Lung (tissue), 12 donors: ENCODE results near the gene SEC24C. TPM values are rescaled to one million over a fixed set of nuclear protein-coding genes. Genes with fewer than 3 reads are reported as not detected.

Experiments used
- ATAC-seq: fragments of 200-7000 bp; cut with Tn5 transposase; one replicate; pipeline ENCODE4 v1.9.1; 2020; ENCODE audit warnings: moderate number of reproducible peaks; ENCODE audit not compliant: insufficient read depth, low FRiP score
- DNase-seq, 3 donors: peaks; one replicate each; pipeline ENCODE4 v3.0.0-alpha.2; 2013 to 2017
- H3K27ac ChIP-seq, 2 donors: one replicate each; pipeline ENCODE4 v1.5.1; 2013; ENCODE audit warnings: mild to moderate bottlenecking in 2 of 2, moderate library complexity in 2 of 2, control low read depth in 1 of 2, inconsistent platforms in 1 of 2, low read depth in 1 of 2, low read length in 1 of 2
- H3K27me3 ChIP-seq, 3 donors: one replicate each; pipeline ENCODE4 v1.5.1; 2013; ENCODE audit warnings: low read length in 2 of 3; ENCODE audit not compliant: control insufficient read depth in 3 of 3, insufficient read depth in 3 of 3
- H3K36me3 ChIP-seq, 4 donors: one replicate each; pipeline ENCODE4 v1.5.1; 2013; ENCODE audit warnings: low read length in 4 of 4, mild to moderate bottlenecking in 1 of 4, moderate library complexity in 1 of 4; ENCODE audit not compliant: control insufficient read depth in 4 of 4, insufficient read depth in 4 of 4
- H3K4me1 ChIP-seq, 5 donors: one replicate each; pipeline ENCODE4 v1.5.1; 2013; ENCODE audit warnings: low read length in 5 of 5, mild to moderate bottlenecking in 2 of 5, moderate library complexity in 1 of 5; ENCODE audit not compliant: control insufficient read depth in 5 of 5, insufficient read depth in 5 of 5
- H3K4me3 ChIP-seq: one replicate; pipeline ENCODE4 v1.5.1; 2013; ENCODE audit warnings: mild to moderate bottlenecking, control low read depth, moderate library complexity
- H3K9ac ChIP-seq, 2 donors: one replicate each; pipeline ENCODE4 v1.5.1; 2013; ENCODE audit warnings: low read length in 2 of 2, control low read depth in 1 of 2; ENCODE audit not compliant: insufficient read depth in 1 of 2
- H3K9me3 ChIP-seq, 4 donors: one replicate each; pipeline ENCODE4 v1.5.1; 2013; ENCODE audit warnings: low read length in 3 of 4, mild to moderate bottlenecking in 1 of 4, moderate library complexity in 1 of 4; ENCODE audit not compliant: control insufficient read depth in 4 of 4, insufficient read depth in 3 of 4
- CTCF ChIP-seq: IDR thresholded peaks from 2 replicates; pipeline ENCODE4 v1.5.1; 2012; ENCODE audit warnings: mild to moderate bottlenecking; ENCODE audit errors: control extremely low read depth, extremely low read depth
- WGBS, 2 donors: extraction: QIAGEN DNeasy Blood & Tissue Kit; methylation state at CpG; one replicate each; pipeline ENCODE4 v1.1.7; 2013; 5-methylcytosine and 5-hydroxymethylcytosine counted together
- polyA plus RNA-seq, 2 donors: library from polyadenylated mRNA; stranded (reverse); fragments of 200-250 nt; gene quantifications; one replicate each; pipeline ENCODE4 v1.2.1, GENCODE V29; 2013
- total RNA-seq, 2 donors: library from RNA; depleted of rRNA in 1 of 2; stranded (reverse); fragments of >200 nt in 1 of 2; gene quantifications; one replicate each; pipeline ENCODE4 v1.2.1, GENCODE V29; 2014 to 2021
- donor health status: control.
- donor health status: control.
- donor health status: Bipolar disorder and iron deficiency.
- donor health status: healthy.
- donor health status: DM: yes; HTN: yes; CAD: no.

SEC24C gene
- total and polyA plus RNA-seq, 4 donors: 42.3 to 77.4 (median 57.4) TPM

DNA sequence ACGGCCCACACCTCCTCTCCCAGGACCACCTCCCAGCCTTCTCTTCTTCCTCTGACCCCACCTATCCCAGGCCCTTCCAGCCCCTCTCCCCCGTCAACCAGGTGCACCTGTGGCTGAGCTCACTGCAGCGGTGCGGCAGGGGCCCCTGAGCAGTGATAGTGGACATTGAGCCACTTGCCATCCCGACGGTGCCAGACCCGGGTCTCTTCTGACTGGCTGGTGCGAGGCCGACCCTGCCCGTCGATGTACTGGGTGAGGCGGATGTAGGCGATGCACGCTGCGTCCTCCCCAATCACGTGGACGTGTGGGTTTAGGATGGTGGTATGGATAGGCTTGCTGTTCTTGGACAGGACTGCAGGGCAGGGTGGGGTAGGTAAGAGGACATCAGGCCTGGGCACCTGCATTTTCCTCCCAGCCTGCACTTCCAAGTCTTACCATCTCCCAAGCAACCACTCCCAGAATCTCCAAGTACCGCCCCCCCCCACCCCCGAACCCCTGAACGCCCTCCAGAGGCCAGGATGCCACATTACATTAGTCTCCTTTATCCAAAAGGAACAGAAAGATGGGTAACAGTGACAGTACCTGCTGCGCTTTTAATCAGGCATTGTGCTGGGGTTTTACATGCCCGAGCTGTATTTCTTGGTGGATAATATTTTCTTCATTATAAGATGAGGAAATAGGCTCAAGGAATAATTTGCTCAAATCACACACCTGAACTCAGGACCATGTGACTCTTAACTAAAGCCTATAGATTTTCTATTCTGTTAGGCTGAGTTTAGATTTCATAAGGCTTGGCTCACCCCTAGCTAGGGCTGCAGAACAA, 70.9 kb downstream of the SEC24C start:
- Histone ChIP-seq H3K27ac (no peak overlapping the region), H3K4me3 (no peak overlapping the region), H3K36me3 (peaks cover 0 to 27% (median 1%) of the 10 kb centered on the region in 4 donors), H3K9me3 (no peaks in the 10 kb centered on the region), H3K9ac (no peak overlapping the region), H3K4me1 (peaks cover 0 to 8% (median 0%) of the 10 kb centered on the region in 5 donors), H3K27me3 (no peaks in the 10 kb centered on the region)
- DNase-seq (no peak), ATAC-seq (no peak)
- 85 to 91% methylated on average over 22 of the region's 22 CpGs for WGBS, 2 donors
- no peak for TF ChIP-seq CTCF

- no peak overlapping the region for H3K4me3 ChIP-seq
- no peak for ATAC-seq
- H3K9ac ChIP-seq: no peak overlapping the region
- H3K36me3 ChIP-seq: peaks cover 0 to 27% (median 1%) of the 10 kb centered on the region in 4 donors
- H3K27me3 ChIP-seq: no peaks in the 10 kb centered on the region
- no peaks in the 10 kb centered on the region for H3K9me3 ChIP-seq
- no peak for TF ChIP-seq CTCF
- DNase-seq: no peak
- H3K4me1 ChIP-seq: peaks cover 0 to 8% (median 0%) of the 10 kb centered on the region in 5 donors
- no peak overlapping the region for H3K27ac ChIP-seq
These were observed 71.5 kb downstream of the SEC24C start for GRCh38 chr10:73815719-73816030.

DNA sequence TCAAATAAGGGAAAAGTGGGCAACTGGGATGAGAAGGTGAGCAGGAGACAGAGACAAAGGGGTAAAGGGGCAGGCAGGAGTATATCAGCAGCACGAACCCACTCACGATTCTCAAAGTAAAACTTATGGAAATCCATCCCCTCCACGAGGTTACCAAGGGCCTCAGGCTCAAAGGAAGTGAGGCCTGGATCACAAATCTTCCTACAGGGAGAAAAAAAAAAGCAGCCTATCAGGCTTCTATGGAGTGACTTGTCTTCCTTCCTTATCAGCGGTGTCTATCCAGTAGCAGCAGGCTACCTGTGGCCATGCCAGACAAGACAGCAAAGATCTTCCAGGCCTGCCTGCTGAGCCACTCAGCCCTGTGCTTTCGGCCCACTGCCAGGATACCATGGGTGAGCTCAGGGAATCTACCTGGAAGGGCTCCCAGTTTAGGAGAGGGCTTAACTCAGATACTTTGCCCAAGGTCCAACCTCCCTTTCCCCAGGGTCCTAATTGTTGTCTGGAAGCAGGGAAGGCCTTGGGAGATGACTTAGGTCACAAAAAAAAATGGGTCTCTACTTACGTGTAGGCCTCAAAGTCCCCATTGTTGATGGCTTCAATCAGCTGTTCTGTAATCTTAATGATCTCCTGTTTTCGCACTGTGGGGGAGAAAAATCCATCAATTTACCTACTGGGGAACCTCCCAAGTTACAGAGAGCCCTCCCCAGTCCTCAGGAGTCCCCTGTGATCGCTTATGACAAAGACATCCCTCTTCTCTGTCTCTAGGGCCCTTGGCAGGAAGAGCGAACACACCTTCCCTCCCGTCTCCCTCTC, 73.0 kb downstream of the SEC24C start:
- H3K36me3 ChIP-seq: peaks cover 0 to 29% (median 1%) of the 10 kb centered on the region in 4 donors
- no peak overlapping the region for H3K4me3 ChIP-seq
- peak overlapping the region in 1 of 2 donors; percentile 58 for H3K27ac ChIP-seq
- WGBS, 2 donors: 78 to 81% methylated on average over 10 of the region's 10 CpGs
- peaks cover 0 to 8% (median 0%) of the 10 kb centered on the region in 5 donors for H3K4me1 ChIP-seq
- no peaks in the 10 kb centered on the region for H3K27me3 ChIP-seq
- H3K9me3 ChIP-seq: no peaks in the 10 kb centered on the region
- DNase-seq: no peak
- ATAC-seq: no peak
- TF ChIP-seq CTCF: no peak
- H3K9ac ChIP-seq: no peak overlapping the region
